DND-41 (cell line): Measurements from ENCODE around the gene PLEKHG3.

Source experiments
- ATAC-seq: fragments of 200-7000 bp; cut with Tn5 transposase; 3 replicates; pipeline ENCODE4 v1.9.1; 2021; ENCODE audit warnings: low read depth; ENCODE audit not compliant: insufficient read depth
- DNase-seq: peaks from one replicate; pipeline ENCODE4 v3.0.0-alpha.2; 2020
- H2AFZ ChIP-seq: 2 replicates; pipeline ENCODE4 v1.6.0; 2012; ENCODE audit warnings: low read depth, low read length
- H3K27ac ChIP-seq: 2 replicates; pipeline ENCODE4 v1.5.1; 2012; ENCODE audit warnings: low read length, inconsistent platforms
- H3K27me3 ChIP-seq: fragments of 200-600 bp; sonication (generic); 2 replicates; pipeline ENCODE4 v1.6.0; 2012; ENCODE audit warnings: low read length, mild to moderate bottlenecking, inconsistent platforms; ENCODE audit not compliant: insufficient read depth, poor library complexity
- H3K36me3 ChIP-seq: 2 replicates; pipeline ENCODE4 v1.5.1; 2012; ENCODE audit warnings: low read length, inconsistent platforms; ENCODE audit not compliant: insufficient read depth
- H3K4me1 ChIP-seq: 2 replicates; pipeline ENCODE4 v1.5.1; 2012; ENCODE audit warnings: mild to moderate bottlenecking, low read length; ENCODE audit not compliant: insufficient read depth
- H3K4me2 ChIP-seq: 2 replicates; pipeline ENCODE4 v1.6.0; 2012; ENCODE audit warnings: mild to moderate bottlenecking, moderate library complexity, low read length, inconsistent platforms; ENCODE audit not compliant: insufficient read depth
- H3K4me3 ChIP-seq, 2 experiments: fragments of 200-600 bp in 1 of 2; shearing (Covaris generic) in 1 of 2; 2 replicates each; pipeline ENCODE4 v1.5.1; 2012 to 2016; ENCODE audit warnings: inconsistent platforms in 2 of 2, low read length in 2 of 2, mild to moderate bottlenecking in 2 of 2, low read depth in 1 of 2, moderate library complexity in 1 of 2
- H3K79me2 ChIP-seq: 2 replicates; pipeline ENCODE4 v1.6.0; 2012; ENCODE audit warnings: low read length, inconsistent platforms; ENCODE audit not compliant: insufficient read depth
- H3K9ac ChIP-seq: 2 replicates; pipeline ENCODE4 v1.6.0; 2012; ENCODE audit warnings: low read depth, mild to moderate bottlenecking, inconsistent platforms, low read length, moderate library complexity
- H3K9me3 ChIP-seq: 2 replicates; pipeline ENCODE4 v1.5.1; 2012; ENCODE audit warnings: low read length, moderate library complexity, mild to moderate bottlenecking, inconsistent platforms; ENCODE audit not compliant: insufficient read depth, severe bottlenecking
- H4K20me1 ChIP-seq: 2 replicates; pipeline ENCODE4 v1.6.0; 2012; ENCODE audit warnings: low read length; ENCODE audit not compliant: insufficient read depth
- CTCF ChIP-seq: IDR thresholded peaks from 2 replicates; pipeline ENCODE4 v1.5.1; 2012; ENCODE audit warnings: borderline replicate concordance, low read length, moderate library complexity, mild to moderate bottlenecking; ENCODE audit not compliant: poor library complexity, severe bottlenecking; ENCODE audit errors: extremely low read depth
- EZH2 ChIP-seq: IDR thresholded peaks from 3 replicates; pipeline ENCODE4 v1.6.1; 2012; ENCODE audit warnings: borderline replicate concordance, low read depth, mild to moderate bottlenecking, moderate library complexity, low read length, inconsistent platforms; ENCODE audit not compliant: severe bottlenecking

PLEKHG3 gene

GRCh38 chr14:64675312-64675711, 28.9 kb upstream of the PLEKHG3 start:
- no peaks in the 10 kb centered on the region for H3K36me3 ChIP-seq
- no peak overlapping the region for H3K4me2 ChIP-seq
- no peak for ATAC-seq
- no peaks in the 10 kb centered on the region; the same call in 1 of the 2 replicates for H4K20me1 ChIP-seq
- no peak overlapping the region for H3K27ac ChIP-seq
- no peaks in the 10 kb centered on the region for H3K9me3 ChIP-seq
- TF ChIP-seq EZH2 (no peak), CTCF (no peak)
- DNase-seq: no peak
- peaks cover 15% of the 10 kb centered on the region for H3K27me3 ChIP-seq
- H3K4me1 ChIP-seq: 0 out of 2 replicates have a peak, but pooled peaks cover 8% of the 10 kb centered on the region
- no peak overlapping the region for H2AFZ ChIP-seq
- H3K79me2 ChIP-seq: no peaks in the 10 kb centered on the region
- no peak overlapping the region for H3K9ac ChIP-seq
- no peak overlapping the region for H3K4me3 ChIP-seq

GRCh38 chr14:64676410-64677008, 27.7 kb upstream of the PLEKHG3 start:
- ATAC-seq (no peak), DNase-seq (no peak)
- no peak for TF ChIP-seq CTCF
- no peak for TF ChIP-seq EZH2
- Histone ChIP-seq H3K9ac (no peak overlapping the region), H3K9me3 (no peaks in the 10 kb centered on the region), H3K36me3 (no peaks in the 10 kb centered on the region), H2AFZ (no peak overlapping the region), H3K79me2 (no peaks in the 10 kb centered on the region), H4K20me1 (no peaks in the 10 kb centered on the region; the same call in 1 of the 2 replicates), H3K4me2 (no peak overlapping the region), H3K27me3 (peaks cover 15% of the 10 kb centered on the region), H3K4me1 (0 out of 2 replicates have a peak, but pooled peaks cover 8% of the 10 kb centered on the region), H3K27ac (no peak overlapping the region), H3K4me3 (no peak overlapping the region)

GRCh38 chr14:64680013-64680713, 24.1 kb upstream of the PLEKHG3 start:
- Histone ChIP-seq H3K9me3 (no peaks in the 10 kb centered on the region), H3K36me3 (no peaks in the 10 kb centered on the region), H2AFZ (no peak overlapping the region), H3K4me1 (no peaks in the 10 kb centered on the region), H4K20me1 (no peaks in the 10 kb centered on the region; the same call in 1 of the 2 replicates), H3K27ac (no peak overlapping the region), H3K79me2 (no peaks in the 10 kb centered on the region), H3K9ac (no peak overlapping the region), H3K27me3 (peaks cover 12% of the 10 kb centered on the region), H3K4me3 (no peak overlapping the region), H3K4me2 (no peak overlapping the region)
- no peak for ATAC-seq
- no peak for DNase-seq
- TF ChIP-seq CTCF: no peak
